Endothelial cell (in vitro differentiated cells): ENCODE data around the gene MMP14. TPM values are rescaled to one million over a fixed set of nuclear protein-coding genes. Genes with fewer than 3 reads are reported as not detected.
"Not testable (repeated sequence)": the region's sequence is repeated elsewhere in the genome, so short reads cannot be mapped to it uniquely, and the experiment has no call there.

ENCODE experiments used
- DNase-seq: peaks from one replicate; pipeline ENCODE4 v3.0.0; 2021; ENCODE audit warnings: low spot score
- H3K27ac Mint-ChIP-seq: one replicate; pipeline ENCODE4 v1.8.0; 2021; ENCODE audit warnings: mixed read lengths, inconsistent platforms; ENCODE audit not compliant: unreplicated experiment
- H3K27me3 Mint-ChIP-seq: one replicate; pipeline ENCODE4 v1.8.0; 2021; ENCODE audit warnings: mild to moderate bottlenecking, moderate library complexity, mixed read lengths, inconsistent platforms; ENCODE audit not compliant: unreplicated experiment
- H3K36me3 Mint-ChIP-seq: one replicate; pipeline ENCODE4 v1.8.0; 2021; ENCODE audit warnings: mild to moderate bottlenecking, low read depth, mixed read lengths, inconsistent platforms; ENCODE audit not compliant: unreplicated experiment
- H3K4me1 Mint-ChIP-seq: one replicate; pipeline ENCODE4 v1.8.0; 2021; ENCODE audit warnings: mild to moderate bottlenecking, mixed read lengths, inconsistent platforms; ENCODE audit not compliant: unreplicated experiment
- H3K4me3 Mint-ChIP-seq: one replicate; pipeline ENCODE4 v1.8.0; 2021; ENCODE audit warnings: mild to moderate bottlenecking, mixed read lengths, inconsistent platforms; ENCODE audit not compliant: unreplicated experiment
- H3K9me3 Mint-ChIP-seq: one replicate; pipeline ENCODE4 v1.8.0; 2021; ENCODE audit warnings: mixed read lengths, inconsistent platforms; ENCODE audit not compliant: unreplicated experiment
- CTCF ChIP-seq: fragments of 200-600 bp; sonication (generic); IDR thresholded peaks from one replicate; pipeline ENCODE4 v1.5.0; 2021; ENCODE audit warnings: antibody characterized with exemption; ENCODE audit not compliant: unreplicated experiment
- total RNA-seq: library from RNA; stranded (reverse); fragmentation: NEBNext Ultra II Directional; extraction: Animal tissue kit (Norgen Biotek cat#: 25700); gene quantifications from one replicate; pipeline ENCODE4 v1.2.1, GENCODE V29; 2021; ENCODE audit not compliant: unreplicated experiment

Gene MMP14
- total RNA-seq, 1 donor from 2014 or later = 819 TPM

GRCh38 chr14:22821193-22822015, 15.0 kb upstream of the MMP14 start:
- H3K27me3 Mint-ChIP-seq = peaks cover 17% of the 10 kb centered on the region
- no peak for TF ChIP-seq CTCF
- no peaks in the 10 kb centered on the region for H3K9me3 Mint-ChIP-seq
- peak overlapping the region; percentile 31 for H3K27ac Mint-ChIP-seq
- no peak for DNase-seq
- no peaks in the 10 kb centered on the region for H3K36me3 Mint-ChIP-seq
- peak overlapping the region; percentile 25 for H3K4me3 Mint-ChIP-seq
- peaks cover 36% of the 10 kb centered on the region for H3K4me1 Mint-ChIP-seq

- Mint-ChIP-seq H3K4me3 (peak overlapping the region; percentile 73), H3K27me3 (peaks cover 17% of the 10 kb centered on the region), H3K9me3 (no peaks in the 10 kb centered on the region), H3K4me1 (peaks cover 36% of the 10 kb centered on the region), H3K27ac (no peak overlapping the region), H3K36me3 (no peaks in the 10 kb centered on the region)
- no peak for DNase-seq
- TF ChIP-seq CTCF = no peak
Observed at GRCh38 chr14:22822016-22822570, 14.3 kb upstream of the MMP14 start.

- H3K27me3 Mint-ChIP-seq = peaks cover 17% of the 10 kb centered on the region
- no peaks in the 10 kb centered on the region for H3K36me3 Mint-ChIP-seq
- H3K27ac Mint-ChIP-seq = no peak overlapping the region
- peak; percentile 74 for TF ChIP-seq CTCF
- H3K9me3 Mint-ChIP-seq = no peaks in the 10 kb centered on the region
- peak overlapping the region; percentile 73 for H3K4me3 Mint-ChIP-seq
- DNase-seq = peak; percentile 87
- peaks cover 36% of the 10 kb centered on the region for H3K4me1 Mint-ChIP-seq
Observed at GRCh38 chr14:22822571-22823098, 13.8 kb upstream of the MMP14 start.

- TF ChIP-seq CTCF = no peak
- no peak overlapping the region for H3K27ac Mint-ChIP-seq
- H3K27me3 Mint-ChIP-seq = peaks cover 15% of the 10 kb centered on the region
- no peak overlapping the region for H3K4me3 Mint-ChIP-seq
- H3K36me3 Mint-ChIP-seq = no peaks in the 10 kb centered on the region
- no peaks in the 10 kb centered on the region for H3K9me3 Mint-ChIP-seq
- peaks cover 28% of the 10 kb centered on the region for H3K4me1 Mint-ChIP-seq
- DNase-seq = no peak
Observed at GRCh38 chr14:22824711-22825359, 11.6 kb upstream of the MMP14 start.

- H3K4me1 Mint-ChIP-seq = peaks cover 32% of the 10 kb centered on the region
- H3K27ac Mint-ChIP-seq = peak overlapping the region; percentile 97
- DNase-seq, H3K27me3 Mint-ChIP-seq, H3K9me3 Mint-ChIP-seq, H3K36me3 Mint-ChIP-seq: not testable (repeated sequence)
- H3K4me3 Mint-ChIP-seq = peak overlapping the region; percentile 95
Observed at GRCh38 chr14:22829076-22829660, 7.2 kb upstream of the MMP14 start.
